GM19025 (cell line): ENCODE data around the gene PRDM15.

Source experiments
- ATAC-seq: cut with Tn5 transposase; IDR thresholded peaks from one replicate; pipeline ENCODE4 v1.9.1; 2021; ENCODE audit warnings: mild to moderate bottlenecking, low read depth, moderate library complexity; ENCODE audit not compliant: unreplicated experiment

The PRDM15 gene

GRCh38 chr21:41815652-41816582 lies 63.2 kb downstream of the PRDM15 start:
- ATAC-seq, result no peak

DNA sequence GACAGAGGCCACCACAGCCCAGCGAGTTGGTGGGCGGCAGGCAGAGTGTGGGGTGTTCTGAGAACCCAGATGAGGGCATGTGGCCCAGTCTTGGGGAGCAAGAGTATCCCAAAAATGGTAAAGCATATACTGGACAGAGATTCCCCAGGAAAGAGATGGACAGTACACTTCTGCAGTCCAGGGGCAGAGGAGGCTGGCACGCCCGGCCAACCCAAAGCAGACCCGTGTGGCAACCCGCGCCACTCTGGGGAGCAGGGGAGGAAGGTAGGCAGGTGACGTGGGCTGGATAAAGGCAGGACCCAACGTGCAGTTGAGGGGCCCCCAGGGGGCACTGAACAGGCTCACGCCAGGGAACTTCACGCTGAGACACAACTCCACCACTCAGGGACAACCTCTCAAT lies 65.9 kb downstream of the PRDM15 start:
- ATAC-seq, result no peak

GRCh38 chr21:41812679-41813078 lies 66.5 kb downstream of the PRDM15 start:
- no peak for ATAC-seq

DNA sequence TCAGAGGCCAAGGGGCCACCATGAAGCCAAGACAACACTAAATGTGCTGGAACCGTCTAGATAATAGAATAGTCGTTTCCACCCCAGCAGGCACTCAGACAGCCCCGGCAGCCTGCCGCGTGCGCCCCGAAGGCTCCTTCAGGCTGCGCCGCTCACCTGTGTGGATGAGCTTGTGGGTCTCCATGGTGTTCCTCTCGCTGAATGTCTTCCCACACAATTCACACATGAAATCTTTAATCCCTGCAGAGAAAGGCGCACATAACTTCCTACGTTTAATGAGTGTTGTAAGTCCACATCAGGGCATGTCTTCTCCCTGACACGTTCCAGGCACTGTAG lies 68.6 kb downstream of the PRDM15 start:
- ATAC-seq, result no peak

GRCh38 chr21:41809891-41810596 lies 69.1 kb downstream of the PRDM15 start:
- ATAC-seq, result no peak

GRCh38 chr21:41808846-41809245 lies 70.3 kb downstream of the PRDM15 start:
- ATAC-seq, result no peak

- ATAC-seq, result no peak
Observed at GRCh38 chr21:41808094-41808493, 71.0 kb downstream of the PRDM15 start.

- no peak for ATAC-seq
Observed at GRCh38 chr21:41806773-41807172, 72.4 kb downstream of the PRDM15 start.

GRCh38 chr21:41805643-41806042 lies 73.5 kb downstream of the PRDM15 start:
- no peak for ATAC-seq

- no peak for ATAC-seq
Observed at GRCh38 chr21:41805038-41805437, 74.1 kb downstream of the PRDM15 start.

DNA sequence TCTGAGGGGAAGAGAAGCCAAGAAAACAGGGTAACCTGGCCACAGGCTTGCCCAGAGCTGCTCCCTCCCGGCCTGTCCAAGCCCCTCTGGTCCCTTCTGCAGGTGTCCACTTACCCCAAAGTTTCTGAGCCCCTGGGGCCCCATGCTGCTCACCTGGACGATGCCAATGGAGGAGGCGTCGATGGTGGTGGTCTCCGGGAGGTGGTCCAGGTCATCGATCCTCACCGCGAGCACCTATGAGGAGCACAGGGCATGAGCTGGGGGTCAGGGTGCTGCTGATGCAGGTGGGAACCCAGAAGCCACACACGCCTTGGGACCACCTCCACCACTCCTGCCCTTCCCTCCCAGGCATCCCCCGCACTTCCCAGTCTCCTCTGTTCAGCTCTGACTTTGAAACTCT lies 74.8 kb downstream of the PRDM15 start:
- ATAC-seq, result no peak

DNA sequence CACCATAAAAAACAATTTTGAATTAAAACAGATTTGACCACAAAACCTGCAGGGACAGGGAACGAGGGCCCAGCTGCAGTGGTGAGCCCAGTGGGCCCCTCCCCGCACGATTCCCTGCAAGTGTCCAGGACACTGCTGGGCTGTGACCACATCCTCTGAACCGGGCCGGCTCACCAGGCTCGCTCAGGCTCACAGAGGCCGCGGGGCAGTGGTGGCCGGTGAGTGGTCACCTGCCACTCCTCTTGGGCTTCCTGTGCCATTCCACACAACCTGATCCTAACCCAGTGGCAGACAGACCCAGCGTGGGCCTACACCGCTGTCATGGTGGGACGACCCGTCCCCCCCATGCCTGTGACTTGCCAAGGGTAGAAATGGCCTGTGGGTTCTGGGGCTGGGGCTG lies 75.8 kb downstream of the PRDM15 start:
- ATAC-seq, result no peak

GRCh38 chr21:41802684-41803083 lies 76.5 kb downstream of the PRDM15 start:
- no peak for ATAC-seq

DNA sequence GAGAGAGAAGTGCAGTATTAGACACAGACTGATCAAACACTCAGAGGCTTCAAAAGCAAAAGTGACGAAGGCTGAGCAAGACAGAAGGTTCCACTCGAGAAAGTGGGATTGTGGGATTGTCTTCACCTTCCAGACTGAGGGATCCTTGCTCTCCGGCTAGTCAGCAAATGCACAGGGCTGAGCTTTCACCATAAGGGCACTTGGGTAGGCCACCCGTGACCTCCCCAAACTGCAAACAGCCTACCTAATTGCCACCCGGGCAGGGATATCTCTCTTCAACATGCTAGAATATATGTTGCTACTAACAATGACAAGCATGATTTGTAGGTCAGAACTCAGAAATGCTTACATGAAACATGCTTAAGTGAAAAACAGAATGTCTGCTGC lies 77.0 kb downstream of the PRDM15 start:
- no peak for ATAC-seq

GRCh38 chr21:41801321-41802197 lies 77.6 kb downstream of the PRDM15 start:
- no peak for ATAC-seq

- ATAC-seq, result no peak
Observed at GRCh38 chr21:41800425-41801320, 78.5 kb downstream of the PRDM15 start.

- no peak for ATAC-seq
Observed at GRCh38 chr21:41799763-41800162, 79.4 kb downstream of the PRDM15 start.

GRCh38 chr21:41798326-41798725 lies 80.8 kb downstream of the PRDM15 start:
- ATAC-seq, result no peak

DNA sequence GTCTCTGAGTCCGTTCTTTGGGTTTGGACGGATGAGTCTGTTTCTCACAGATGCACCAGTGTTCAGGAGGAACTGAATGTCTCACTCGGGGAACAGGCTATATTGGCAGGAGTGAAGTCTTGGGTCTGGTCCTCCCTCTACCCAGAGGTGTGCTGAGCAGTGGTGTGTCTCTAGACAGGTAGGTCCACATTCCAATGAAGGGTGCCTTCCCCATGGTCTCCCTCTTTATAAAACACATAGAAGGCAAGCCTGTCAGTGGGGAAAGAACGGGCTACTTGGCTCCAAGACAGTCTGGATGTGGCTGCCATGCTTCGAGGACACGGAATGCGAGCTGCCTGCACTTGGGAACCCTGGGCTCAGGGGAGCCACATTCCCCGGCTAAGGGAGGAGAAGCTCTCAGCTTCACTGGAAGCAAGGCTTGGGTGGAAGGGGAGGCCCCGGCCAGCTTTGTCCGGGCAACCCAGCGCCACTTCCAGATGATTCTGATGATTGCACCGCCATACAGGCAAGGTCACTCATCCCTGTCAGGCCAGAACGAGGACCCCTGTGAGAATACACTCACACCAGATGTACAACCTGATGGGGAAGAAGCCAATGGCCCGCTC lies 82.6 kb downstream of the PRDM15 start:
- no peak for ATAC-seq

DNA sequence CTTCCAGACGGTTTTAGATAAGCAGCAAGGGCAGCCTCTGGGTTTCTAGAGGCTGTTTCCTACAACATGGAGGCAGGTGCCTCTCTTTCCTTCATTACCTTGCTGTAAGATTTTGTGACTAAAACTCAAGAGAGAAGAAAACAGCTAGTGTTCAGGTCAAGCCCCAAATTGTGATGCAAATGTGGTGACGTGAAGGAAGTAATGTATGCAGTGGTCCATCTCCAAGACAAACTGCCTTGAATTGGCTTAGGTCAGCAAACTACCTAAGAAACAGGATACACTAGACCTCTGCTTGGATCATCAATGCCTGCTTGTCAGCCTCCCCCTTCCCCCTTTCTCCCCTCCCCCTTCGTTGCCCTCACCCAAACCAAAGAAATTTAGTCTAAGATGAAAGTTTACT lies 83.4 kb downstream of the PRDM15 start:
- ATAC-seq, result no peak
